Measurements from ENCODE around the gene PKNOX2.

The PKNOX2 gene

GRCh38 chr11:125289419-125290098 lies 125.0 kb downstream of the PKNOX2 start:
- peak in 1 of 3 experiments; percentile 31 for DNase-seq

GRCh38 chr11:125290263-125290662 lies 125.7 kb downstream of the PKNOX2 start:
- no peak for DNase-seq

- DNase-seq: peak in 1 of 3 experiments; percentile 51
Measured at GRCh38 chr11:125292100-125292499, 127.5 kb downstream of the PKNOX2 start.

GRCh38 chr11:125293596-125293995 lies 129.0 kb downstream of the PKNOX2 start:
- DNase-seq: no peak

- DNase-seq: no peak
Measured at GRCh38 chr11:125295931-125296330, 131.4 kb downstream of the PKNOX2 start.

- no peak for DNase-seq
Measured at GRCh38 chr11:125297346-125297915, 132.9 kb downstream of the PKNOX2 start.

- no peak for DNase-seq
Measured at GRCh38 chr11:125299061-125299615, 134.6 kb downstream of the PKNOX2 start.

- DNase-seq: no peak
Measured at GRCh38 chr11:125299821-125300220, 135.3 kb downstream of the PKNOX2 start.

- DNase-seq: no peak
Measured at GRCh38 chr11:125300791-125301218, 136.3 kb downstream of the PKNOX2 start.

GRCh38 chr11:125301346-125301745 lies 136.8 kb downstream of the PKNOX2 start:
- DNase-seq: no peak

- no peak for DNase-seq
Measured at GRCh38 chr11:125303186-125303585, 138.6 kb downstream of the PKNOX2 start.

GRCh38 chr11:125303694-125304093 lies 139.1 kb downstream of the PKNOX2 start:
- no peak for DNase-seq

- DNase-seq: no peak
Measured at GRCh38 chr11:125304136-125304535, 139.6 kb downstream of the PKNOX2 start.

GRCh38 chr11:125304876-125305275 lies 140.3 kb downstream of the PKNOX2 start:
- DNase-seq: no peak

GRCh38 chr11:125305345-125305744 lies 140.8 kb downstream of the PKNOX2 start:
- peak; percentile 35 to 81 (median 79) for DNase-seq

- DNase-seq: no peak
Measured at GRCh38 chr11:125306476-125306875, 141.9 kb downstream of the PKNOX2 start.

- no peak for DNase-seq
Measured at GRCh38 chr11:125308246-125308645, 143.7 kb downstream of the PKNOX2 start.

- no peak for DNase-seq
Measured at GRCh38 chr11:125312391-125312790, 147.8 kb downstream of the PKNOX2 start.

- no peak for DNase-seq
Measured at GRCh38 chr11:125312812-125313211, 148.3 kb downstream of the PKNOX2 start.

- peak in 1 of 3 experiments; percentile 17 for DNase-seq
Measured at GRCh38 chr11:125313271-125314219, 149.0 kb downstream of the PKNOX2 start.

GRCh38 chr11:125314276-125315078 lies 149.9 kb downstream of the PKNOX2 start:
- no peak for DNase-seq

- peak in 2 of 3 experiments; percentile 92 to 98 for DNase-seq
Measured at GRCh38 chr11:125315079-125315740, 150.7 kb downstream of the PKNOX2 start.
